GM12878 (cell line): ENCODE data around the gene SHH. TPM values are rescaled to one million over a fixed set of nuclear protein-coding genes. Genes with fewer than 3 reads are reported as not detected.

ENCODE experiments used
- ATAC-seq: fragments of 200-7000 bp; cut with Tn5 transposase; 3 replicates; pipeline ENCODE4 v1.9.1; 2020; ENCODE audit warnings: mild to moderate bottlenecking, moderate library complexity
- BruUV-seq: library from RNA; stranded (reverse); fragments of 400-500 nt; replicated peaks from 2 replicates; lab custom pipeline; 2021; lab: Mats Ljungman, UMichigan
- CTCF ChIA-PET: fragments of 300-600 bp; sonication (Branson Sonifier 250); formaldehyde crosslinking; extraction: SDS; loops from one replicate; lab custom pipeline; 2021; ENCODE audit warnings: inconsistent platforms; lab: Yijun Ruan, JAX
- POLR2A ChIA-PET: fragments of 350-600 bp; formaldehyde crosslinking; extraction: SDS; loops from one replicate; lab custom pipeline; 2021; ENCODE audit warnings: inconsistent platforms; lab: Charles Lee
- RAD21 ChIA-PET: fragments of 300-600 bp; sonication (Branson Sonifier 250); formaldehyde crosslinking; loops from one replicate; lab custom pipeline; 2023; ENCODE audit warnings: antibody characterized with exemption; ENCODE audit not compliant: unreplicated experiment; lab: Charles Lee
- SMC1A ChIA-PET: fragments of 300-600 bp; sonication (Branson Sonifier 250); formaldehyde crosslinking; loops from one replicate; lab custom pipeline; 2023; ENCODE audit not compliant: unreplicated experiment, uncharacterized antibody; lab: Charles Lee
- DNase-seq: peaks from one replicate; pipeline ENCODE4 v3.0.0-alpha.2; 2011; ENCODE audit warnings: low read depth, low spot score
- FAIRE-seq: peaks from 3 replicates; lab custom pipeline; 2011; peaks lifted over from hg19 to GRCh38; lab: Jason Lieb, UNC
- H2AFZ ChIP-seq: 2 replicates; pipeline ENCODE4 v1.6.0; 2011; ENCODE audit warnings: low read depth, low read length, control low read depth; ENCODE audit not compliant: control insufficient read depth
- H3K27ac ChIP-seq: 2 replicates; pipeline ENCODE4 v1.5.1; 2011; ENCODE audit warnings: control low read depth; ENCODE audit not compliant: control insufficient read depth, insufficient read depth
- H3K27me3 ChIP-seq, 2 experiments: replicated peaks in 1 of 2; 2 replicates each; pipeline versions ENCODE4 v1.6.0 to v1.6.1; 2011; ENCODE audit warnings: low read length in 1 of 2; ENCODE audit not compliant: control insufficient read depth in 2 of 2, insufficient read depth in 2 of 2
- H3K36me3 ChIP-seq, 2 experiments: 2 replicates each; pipeline ENCODE4 v1.5.1; 2011; ENCODE audit warnings: low read length in 1 of 2; ENCODE audit not compliant: control insufficient read depth in 2 of 2, insufficient read depth in 2 of 2
- H3K4me1 ChIP-seq: 2 replicates; pipeline ENCODE4 v1.6.1; 2011; ENCODE audit warnings: mild to moderate bottlenecking, low read length, moderate library complexity, mixed read lengths; ENCODE audit not compliant: control insufficient read depth, insufficient read depth
- H3K4me2 ChIP-seq: 2 replicates; pipeline ENCODE4 v1.6.0; 2011; ENCODE audit warnings: control low read depth; ENCODE audit not compliant: control insufficient read depth, insufficient read depth
- H3K4me3 ChIP-seq: fragments of 200-600 bp; sonication (generic); 2 replicates; pipeline ENCODE4 v1.5.1; 2016
- H3K79me2 ChIP-seq: 2 replicates; pipeline ENCODE4 v1.6.0; 2011; ENCODE audit warnings: low read length; ENCODE audit not compliant: control insufficient read depth, insufficient read depth
- H3K9ac ChIP-seq: 2 replicates; pipeline ENCODE4 v1.8.0; 2011; ENCODE audit warnings: low read length, control low read depth, mixed read lengths; ENCODE audit not compliant: control insufficient read depth, insufficient read depth
- H3K9me3 ChIP-seq: replicated peaks from 3 replicates; pipeline ENCODE4 v1.5.1; 2011; ENCODE audit warnings: mild to moderate bottlenecking, low read length; ENCODE audit not compliant: control insufficient read depth, insufficient read depth
- H4K20me1 ChIP-seq: 2 replicates; pipeline ENCODE4 v1.6.0; 2011; ENCODE audit not compliant: control insufficient read depth, insufficient read depth
- BHLHE40 ChIP-seq, 2 experiments: fragments of 450-650 bp in 1 of 2; IDR thresholded peaks; 2 replicates each; pipeline ENCODE4 v1.6.1; 2011 to 2017; ENCODE audit warnings: low read depth in 2 of 2, borderline replicate concordance in 1 of 2, improper control_type of control experiment in 1 of 2, low read length in 1 of 2, mild to moderate bottlenecking in 1 of 2
- CREM ChIP-seq: IDR thresholded peaks from 2 replicates; pipeline ENCODE4 v1.6.1; 2014; ENCODE audit warnings: antibody characterized with exemption, low read depth
- MEF2A ChIP-seq: IDR thresholded peaks from 2 replicates; pipeline ENCODE4 v1.6.1; 2011; ENCODE audit warnings: low read depth, mild to moderate bottlenecking, low read length, moderate library complexity; ENCODE audit not compliant: insufficient read depth
- NBN ChIP-seq: fragments of 450-650 bp; IDR thresholded peaks from 2 replicates; pipeline ENCODE4 v1.6.1; 2016
- PAX5 ChIP-seq: IDR thresholded peaks from 2 replicates; pipeline ENCODE4 v1.6.1; 2011; ENCODE audit warnings: low read depth, low read length, borderline replicate concordance
- PML ChIP-seq: IDR thresholded peaks from 2 replicates; pipeline ENCODE4 v1.6.1; 2012; ENCODE audit warnings: low read length, inconsistent platforms
- RAD21 ChIP-seq: IDR thresholded peaks from 2 replicates; pipeline ENCODE4 v1.6.1; 2011; ENCODE audit warnings: mild to moderate bottlenecking, low read depth, low read length, moderate library complexity; ENCODE audit not compliant: insufficient read depth
- RB1 ChIP-seq: fragments of 450-650 bp; formaldehyde crosslinking; IDR thresholded peaks from 2 replicates; pipeline ENCODE4 v1.6.1; 2017; ENCODE audit warnings: mild to moderate bottlenecking, borderline replicate concordance
- SP1 ChIP-seq: IDR thresholded peaks from one replicate; pipeline ENCODE4 v1.6.1; 2011; ENCODE audit warnings: low read depth, low read length
- STAT1 ChIP-seq: fragments of 450-650 bp; conservative IDR thresholded peaks from 2 replicates; pipeline ENCODE4 v1.6.1; 2014; ENCODE audit warnings: antibody characterized with exemption, mild to moderate bottlenecking
- SUPT20H ChIP-seq: IDR thresholded peaks from 2 replicates; pipeline ENCODE4 v1.6.1; 2011; ENCODE audit warnings: low read depth, mild to moderate bottlenecking, low read length, moderate library complexity, borderline replicate concordance; ENCODE audit not compliant: control insufficient read depth
- TBL1XR1 ChIP-seq: IDR thresholded peaks from 2 replicates; pipeline ENCODE4 v1.6.1; 2012; ENCODE audit warnings: low read depth, low read length, improper control_type of control experiment
- ZNF217 ChIP-seq: fragments of 450-650 bp; IDR thresholded peaks from 2 replicates; pipeline ENCODE4 v1.6.1; 2017; ENCODE audit warnings: antibody characterized with exemption, mild to moderate bottlenecking
- ZNF592 ChIP-seq: fragments of 450-650 bp; IDR thresholded peaks from 2 replicates; pipeline ENCODE4 v1.6.1; 2017; ENCODE audit warnings: mild to moderate bottlenecking, moderate library complexity
- WGBS: methylation state at CpG from one replicate; pipeline ENCODE4 v1.1.6; 2016; ENCODE audit warnings: low lambda C conversion rate; ENCODE audit not compliant: insufficient replicate concordance, insufficient coverage; ENCODE audit errors: missing lambda C conversion rate; 5-methylcytosine and 5-hydroxymethylcytosine counted together
- in situ Hi-C: fragments of 300-500 bp; cut with MboI; formaldehyde crosslinking; loops from 9 replicates; pipeline ENCODE4 v1.14.3; 2018; ENCODE audit warnings: mixed read lengths
- intact Hi-C: fragments of 100-400 bp; cut with micrococcal nuclease; formaldehyde crosslinking; loops from one replicate; pipeline ENCODE4 v1.14.2; 2022; ENCODE audit not compliant: unreplicated experiment
- polyA plus RNA-seq, 11 experiments: library from polyadenylated mRNA; depleted of rRNA in 4 of 11; unstranded in 6 of 11; stranded (reverse) in 5 of 11; fragments of >200 nt; fragmentation: Nextera tagmentation in 4 of 11; fragmentation: Illumina TruSeq in 1 of 11; extraction: Ambion mirVana in 4 of 11; extraction: Trizol in 1 of 11; gene quantifications; 1 replicate in 1 of 11; 2 replicates in 10 of 11; pipeline versions ENCODE4 v1.2.1 to v1.2.3, GENCODE V29; 2011 to 2016; ENCODE audit warnings: inconsistent platforms in 2 of 11, missing spikeins in 2 of 11, low read depth in 1 of 11
- total RNA-seq, 4 experiments: library from RNA; depleted of rRNA in 3 of 4; stranded (reverse); fragments of >200 nt in 3 of 4; fragmentation: Illumina TruSeq in 1 of 4; extraction: Trizol in 1 of 4; gene quantifications; 2 replicates each; pipeline versions ENCODE4 v1.2.1 to v1.2.3, GENCODE V29; 2013 to 2021
- TF ChIP-seq, protein P1 (sequence below): fragments of 450-650 bp; IDR thresholded peaks from 2 replicates; pipeline ENCODE4 v1.6.1; 2014; ENCODE audit warnings: mild to moderate bottlenecking

SHH gene
- total and polyA plus RNA-seq, 10 of the 15 experiments (the other 5 are each of a cell fraction or from before 2014, with no cell fraction given), result not detected

DNA sequence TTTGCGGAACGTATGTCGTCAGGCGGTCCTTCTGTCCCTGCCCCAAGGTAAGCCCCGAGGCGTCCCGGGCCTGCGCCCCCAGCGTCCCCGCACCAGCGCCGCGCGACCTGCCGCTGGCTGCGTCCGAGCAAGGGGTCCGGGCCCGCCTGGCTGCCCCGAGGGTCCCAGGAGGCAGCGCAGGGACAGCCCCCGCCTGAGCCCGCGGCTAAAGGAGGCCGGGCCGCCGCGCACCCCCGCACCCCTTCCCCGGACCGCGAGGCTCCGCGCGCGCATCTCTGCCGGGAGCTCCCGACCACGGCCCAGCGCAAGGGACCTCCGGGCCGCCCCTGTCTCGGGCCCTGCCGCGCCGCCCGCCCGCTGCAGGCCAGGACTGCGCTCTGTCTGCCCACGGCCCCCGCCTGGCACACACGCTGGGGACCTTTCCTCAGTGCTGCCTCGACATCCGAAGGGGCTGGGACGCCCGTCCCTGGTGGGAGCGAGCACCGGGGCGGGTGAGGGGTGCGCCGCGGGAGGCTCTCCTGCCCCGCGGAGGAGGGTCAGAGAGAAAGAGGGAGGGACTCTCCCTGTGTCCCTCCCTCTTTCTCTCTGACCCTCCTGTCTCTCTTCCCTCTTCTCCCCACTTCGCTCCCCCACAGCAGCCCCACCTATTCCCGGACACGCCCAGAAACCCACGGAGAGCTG is 25.0 kb downstream of the SHH start:
- Histone ChIP-seq H4K20me1 (no peaks in the 10 kb centered on the region), H3K79me2 (no peaks in the 10 kb centered on the region), H2AFZ (no peak overlapping the region), H3K27me3 (no peaks in the 10 kb centered on the region; a peak in 1 of 4 replicates), H3K4me1 (no peaks in the 10 kb centered on the region), H3K4me3 (no peak overlapping the region), H3K27ac (no peak overlapping the region), H3K36me3 (peaks cover 1 to 3% of the 10 kb centered on the region in 2 experiments; a peak in 2 of 4 replicates), H3K9ac (no peak overlapping the region), H3K4me2 (peak overlapping the region; percentile 48), H3K9me3 (no peaks in the 10 kb centered on the region)
- no peak for FAIRE-seq
- ATAC-seq, result peak; percentile 35
- SMC1A ChIA-PET, result no interaction called here
- BruUV-seq, result no TSS peak
- no peak for DNase-seq
- in situ Hi-C loops, result no loop called here
- 28% methylated on average over 27 of the region's 68 CpGs for WGBS
- RAD21 ChIA-PET, result no interaction called here
- TF ChIP-seq PML (no peak), TBL1XR1 (no peak), RB1 (no peak), ZNF592 (no peak), SUPT20H (no peak), SP1 (no peak), MEF2A (no peak), RAD21 (no peak), BHLHE40 (IDR thresholded peaks at IDR 0.05; ENCODE audit: borderline replicate concordance in 1 of 2, low read depth in 2 of 2, low read length in 1 of 2) (no peak), ZNF217 (no peak), NBN (no peak), STAT1 (no peak), CREM (no peak), PAX5 (no peak)
- TF ChIP-seq, protein P1, sequence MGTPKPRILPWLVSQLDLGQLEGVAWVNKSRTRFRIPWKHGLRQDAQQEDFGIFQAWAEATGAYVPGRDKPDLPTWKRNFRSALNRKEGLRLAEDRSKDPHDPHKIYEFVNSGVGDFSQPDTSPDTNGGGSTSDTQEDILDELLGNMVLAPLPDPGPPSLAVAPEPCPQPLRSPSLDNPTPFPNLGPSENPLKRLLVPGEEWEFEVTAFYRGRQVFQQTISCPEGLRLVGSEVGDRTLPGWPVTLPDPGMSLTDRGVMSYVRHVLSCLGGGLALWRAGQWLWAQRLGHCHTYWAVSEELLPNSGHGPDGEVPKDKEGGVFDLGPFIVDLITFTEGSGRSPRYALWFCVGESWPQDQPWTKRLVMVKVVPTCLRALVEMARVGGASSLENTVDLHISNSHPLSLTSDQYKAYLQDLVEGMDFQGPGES, result no peak
- POLR2A ChIA-PET, result no interaction called here
- CTCF ChIA-PET, result no interaction called here
- intact Hi-C loops, result no loop called here
